SK-N-SH (cell line): ENCODE data around the gene DDC. TPM values are rescaled to one million over a fixed set of nuclear protein-coding genes. Genes with fewer than 3 reads are reported as not detected.

ENCODE experiments used
- CTCF ChIA-PET: fragments of 300-600, 350-600 bp; formaldehyde crosslinking; extraction: SDS; loops from one replicate; lab custom pipeline; 2021; lab: Yijun Ruan, JAX
- POLR2A ChIA-PET: fragments of 350-600 bp; sonication (Branson Sonifier 250); formaldehyde crosslinking; extraction: SDS; loops from one replicate; lab custom pipeline; 2020; ENCODE audit warnings: antibody characterized with exemption, inconsistent platforms; lab: Yijun Ruan, JAX
- DNase-seq: peaks from one replicate; pipeline ENCODE4 v3.0.0; 2012
- H2AFZ ChIP-seq: fragments of 200-600 bp; sonication (generic); 2 replicates; pipeline ENCODE4 v1.8.1; 2016; ENCODE audit warnings: antibody characterized with exemption, mild to moderate bottlenecking, low read depth
- H3F3A ChIP-seq: fragments of 200-600 bp; sonication (generic); replicated peaks from 2 replicates; pipeline ENCODE3; 2016; ENCODE audit warnings: antibody characterized with exemption, mild to moderate bottlenecking; ENCODE audit not compliant: insufficient read depth
- H3K27ac ChIP-seq, 2 experiments: fragments of 200-500 bp in 1 of 2; fragments of 200-600 bp in 1 of 2; sonication (Bioruptor generic) in 1 of 2; sonication (generic), shearing (Covaris generic) in 1 of 2; 2 replicates each; pipeline versions ENCODE4 v1.5.1 to v1.6.1; 2014 to 2016; ENCODE audit warnings: low read depth in 2 of 2, inconsistent platforms in 1 of 2, low read length in 1 of 2, mild to moderate bottlenecking in 1 of 2, mixed read lengths in 1 of 2
- H3K27me3 ChIP-seq: fragments of 200-600 bp; sonication (generic), shearing (Covaris generic); 2 replicates; pipeline ENCODE4 v1.6.1; 2016; ENCODE audit warnings: mixed run types; ENCODE audit not compliant: insufficient read depth
- H3K36me3 ChIP-seq, 2 experiments: fragments of 200-500 bp in 1 of 2; fragments of 200-600 bp in 1 of 2; sonication (Bioruptor generic) in 1 of 2; sonication (generic) in 1 of 2; replicated peaks in 1 of 2; 2 replicates each; pipeline versions ENCODE3 to v1.5.1; 2014 to 2016; ENCODE audit warnings: low read length in 1 of 2, mild to moderate bottlenecking in 1 of 2; ENCODE audit not compliant: insufficient read depth in 2 of 2, control insufficient read depth in 1 of 2
- H3K4me1 ChIP-seq, 2 experiments: fragments of 200-500 bp in 1 of 2; fragments of 200-600 bp in 1 of 2; sonication (Bioruptor generic) in 1 of 2; sonication (generic), shearing (Covaris generic) in 1 of 2; 2 replicates each; pipeline versions ENCODE4 v1.5.1 to v1.6.1; 2014 to 2016; ENCODE audit warnings: low read depth in 1 of 2, low read length in 1 of 2, mixed run types in 1 of 2; ENCODE audit not compliant: insufficient read depth in 2 of 2, control insufficient read depth in 1 of 2
- H3K4me2 ChIP-seq: fragments of 200-600 bp; sonication (generic), shearing (Covaris generic); 2 replicates; pipeline ENCODE4 v1.6.1; 2017; ENCODE audit warnings: mixed run types
- H3K4me3 ChIP-seq, 2 experiments: fragments of 200-500 bp in 1 of 2; fragments of 200-600 bp in 1 of 2; sonication (Bioruptor generic) in 1 of 2; sonication (generic), shearing (Covaris generic) in 1 of 2; 2 replicates each; pipeline versions ENCODE4 v1.5.1 to v1.8.1; 2014 to 2016; ENCODE audit warnings: low read depth in 2 of 2, inconsistent platforms in 1 of 2, low read length in 1 of 2, mild to moderate bottlenecking in 1 of 2, mixed read lengths in 1 of 2, moderate library complexity in 1 of 2
- H3K79me2 ChIP-seq: fragments of 200-600 bp; sonication (generic); 2 replicates; pipeline ENCODE4 v1.8.1; 2017; ENCODE audit warnings: mild to moderate bottlenecking; ENCODE audit not compliant: insufficient read depth
- H3K9ac ChIP-seq: fragments of 200-600 bp; sonication (generic); 2 replicates; pipeline ENCODE4 v1.6.1; 2017; ENCODE audit warnings: mixed run types
- H3K9me2 ChIP-seq: fragments of 200-600 bp; sonication (generic); 2 replicates; pipeline ENCODE4 v1.6.1; 2017; ENCODE audit warnings: mixed run types
- H3K9me3 ChIP-seq: fragments of 200-600 bp; sonication (generic); 2 replicates; pipeline ENCODE4 v1.6.1; 2017; ENCODE audit warnings: mixed run types, mild to moderate bottlenecking, moderate library complexity
- H4K20me1 ChIP-seq: fragments of 200-600 bp; sonication (generic); 2 replicates; pipeline ENCODE4 v1.6.1; 2017; ENCODE audit warnings: mild to moderate bottlenecking, mixed run types; ENCODE audit not compliant: insufficient read depth
- ELF1 ChIP-seq: IDR thresholded peaks from 2 replicates; pipeline ENCODE4 v1.4.0; 2012
- EZH2phosphoT487 ChIP-seq: fragments of 200-600 bp; sonication (generic); IDR thresholded peaks from 2 replicates; pipeline ENCODE4 v1.6.1; 2017; ENCODE audit warnings: low read depth, mixed run types, mild to moderate bottlenecking, antibody characterized with exemption, moderate library complexity, borderline replicate concordance
- FOXJ3 ChIP-seq: sonication (generic); formaldehyde crosslinking; IDR thresholded peaks from 2 replicates; pipeline ENCODE4 v1.5.1; 2020; ENCODE audit warnings: mild to moderate bottlenecking, missing genetic modification reagents
- FOXM1 ChIP-seq: IDR thresholded peaks from 2 replicates; pipeline ENCODE4 v1.4.0; 2012; ENCODE audit warnings: low read depth, mild to moderate bottlenecking
- GABPA ChIP-seq: IDR thresholded peaks from 2 replicates; pipeline ENCODE4 v1.4.0; 2012; ENCODE audit warnings: low read depth, mild to moderate bottlenecking
- IRF3 ChIP-seq: fragments of 150-350 bp; IDR thresholded peaks from 2 replicates; pipeline ENCODE4 v1.6.1; 2016; ENCODE audit warnings: mild to moderate bottlenecking, low read depth, low read length
- JUND ChIP-seq: IDR thresholded peaks from 2 replicates; pipeline ENCODE4 v1.4.0; 2012
- MEF2A ChIP-seq: IDR thresholded peaks from 2 replicates; pipeline ENCODE4 v1.4.0; 2012; ENCODE audit warnings: low read depth, borderline replicate concordance
- MXI1 ChIP-seq: IDR thresholded peaks from 2 replicates; pipeline ENCODE4 v1.6.1; 2012; ENCODE audit warnings: mild to moderate bottlenecking, low read depth, low read length, improper control_type of control experiment
- NFIC ChIP-seq: IDR thresholded peaks from 2 replicates; pipeline ENCODE4 v1.4.0; 2012; ENCODE audit warnings: borderline replicate concordance
- NRF1 ChIP-seq: IDR thresholded peaks from 2 replicates; pipeline ENCODE4 v1.6.1; 2012; ENCODE audit warnings: low read depth, mild to moderate bottlenecking, low read length
- RAD21 ChIP-seq: IDR thresholded peaks from 2 replicates; pipeline ENCODE4 v1.6.1; 2012; ENCODE audit warnings: mild to moderate bottlenecking, low read length
- RFX5 ChIP-seq: IDR thresholded peaks from 2 replicates; pipeline ENCODE4 v1.6.1; 2012; ENCODE audit warnings: mild to moderate bottlenecking, improper control_type of control experiment, low read length
- SMC3 ChIP-seq: IDR thresholded peaks from 2 replicates; pipeline ENCODE4 v1.6.1; 2012; ENCODE audit warnings: low read depth, low read length, improper control_type of control experiment
- TCF12 ChIP-seq: IDR thresholded peaks from 2 replicates; pipeline ENCODE4 v1.4.0; 2012
- USF1 ChIP-seq: IDR thresholded peaks from 2 replicates; pipeline ENCODE4 v1.4.0; 2012; ENCODE audit warnings: low read depth, borderline replicate concordance
- ZBTB33 ChIP-seq: IDR thresholded peaks from 2 replicates; pipeline ENCODE4 v1.4.0; 2012; ENCODE audit warnings: low read depth, borderline replicate concordance
- WGBS: methylation state at CpG from one replicate; pipeline ENCODE4 v1.1.6; 2017; ENCODE audit warnings: low lambda C conversion rate; 5-methylcytosine and 5-hydroxymethylcytosine counted together
- polyA plus RNA-seq, 3 experiments: library from polyadenylated mRNA; depleted of rRNA; stranded (reverse); fragments of >200 nt; gene quantifications; 2 replicates each; pipeline ENCODE4 v1.2.3, GENCODE V29; 2012
- TF ChIP-seq, protein P1 (sequence below): fragments of 200-600 bp; sonication (generic); IDR thresholded peaks from 2 replicates; pipeline ENCODE4 v1.6.1; 2017; ENCODE audit warnings: antibody characterized with exemption, mild to moderate bottlenecking, moderate library complexity
- TF ChIP-seq, protein P2 (sequence below): IDR thresholded peaks from 2 replicates; pipeline ENCODE4 v1.6.1; 2012; ENCODE audit warnings: mild to moderate bottlenecking, low read depth, low read length, moderate library complexity
- TF ChIP-seq, protein P3 (sequence below): fragments of 150-350 bp; IDR thresholded peaks from 2 replicates; pipeline ENCODE4 v1.6.1; 2017; ENCODE audit warnings: antibody characterized with exemption, low read length, low read depth, borderline replicate concordance

DDC gene
- polyA plus RNA-seq, 1 of the 3 experiments (the other 2 are of a cell fraction): 1.8 TPM

DNA sequence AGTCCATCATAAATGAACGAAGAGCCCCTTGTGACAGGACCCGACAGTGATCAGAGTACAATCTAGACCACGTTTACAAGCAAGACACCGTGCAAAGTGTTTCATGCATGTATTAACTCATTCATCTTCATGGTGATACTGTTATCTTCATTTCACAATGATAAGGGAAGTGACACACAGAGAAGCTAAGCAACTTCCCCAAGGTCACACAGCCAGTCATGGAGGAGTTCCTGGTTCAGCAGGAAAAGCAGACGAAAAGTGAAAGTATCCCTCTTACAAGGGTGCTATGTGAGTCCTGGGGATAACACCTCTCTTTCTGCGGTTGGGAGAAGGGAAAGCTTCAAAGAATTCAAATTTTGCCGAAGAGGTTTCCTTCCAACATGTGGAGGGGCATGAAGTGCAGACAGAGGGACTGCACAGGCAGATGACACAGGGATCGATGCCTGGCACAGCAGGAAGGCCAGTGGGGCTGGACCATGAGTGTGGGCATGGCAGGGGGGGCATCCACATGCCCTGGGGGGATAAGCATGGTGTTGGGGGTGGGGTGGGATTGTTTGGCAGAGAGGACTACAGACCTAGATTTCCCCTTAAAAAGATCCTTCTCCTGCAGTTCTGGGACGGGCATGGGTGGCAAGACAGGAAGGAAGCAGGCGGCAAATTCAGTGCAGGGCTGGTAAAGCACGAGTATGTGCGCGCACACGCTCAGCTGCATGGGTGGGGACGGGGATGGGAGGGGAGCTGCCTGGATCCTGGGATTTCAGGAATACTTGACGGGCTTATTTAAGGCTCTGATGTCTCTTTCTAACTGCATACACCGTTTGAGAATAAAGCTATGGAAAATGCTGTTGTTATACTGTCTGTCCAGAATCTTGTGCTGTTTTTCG lies 33.5 kb upstream of the DDC start:
- H3K4me1 ChIP-seq: peaks cover 0 to 24% of the 10 kb centered on the region in 2 experiments; a peak in 1 of 4 replicates
- POLR2A ChIA-PET: interaction anchor here (0.7 to 3.0 kb wide), 3 partner anchors 36 to 41 kb away, joined by 3 to 11 read pairs (median 5); no protein-coding TSS in a partner anchor
- no peak overlapping the region for H3K4me3 ChIP-seq
- no peaks in the 10 kb centered on the region for H4K20me1 ChIP-seq
- TF ChIP-seq NFIC (no peak), NRF1 (no peak), FOXJ3 (CRISPR knock-in tag) (no peak), EZH2phosphoT487 (no peak), TCF12 (no peak), SMC3 (no peak), MEF2A (no peak), RFX5 (no peak), MXI1 (no peak), FOXM1 (no peak), JUND (no peak), USF1 (no peak), IRF3 (no peak), GABPA (no peak), ELF1 (no peak), RAD21 (no peak), ZBTB33 (no peak)
- TF ChIP-seq, protein P1, sequence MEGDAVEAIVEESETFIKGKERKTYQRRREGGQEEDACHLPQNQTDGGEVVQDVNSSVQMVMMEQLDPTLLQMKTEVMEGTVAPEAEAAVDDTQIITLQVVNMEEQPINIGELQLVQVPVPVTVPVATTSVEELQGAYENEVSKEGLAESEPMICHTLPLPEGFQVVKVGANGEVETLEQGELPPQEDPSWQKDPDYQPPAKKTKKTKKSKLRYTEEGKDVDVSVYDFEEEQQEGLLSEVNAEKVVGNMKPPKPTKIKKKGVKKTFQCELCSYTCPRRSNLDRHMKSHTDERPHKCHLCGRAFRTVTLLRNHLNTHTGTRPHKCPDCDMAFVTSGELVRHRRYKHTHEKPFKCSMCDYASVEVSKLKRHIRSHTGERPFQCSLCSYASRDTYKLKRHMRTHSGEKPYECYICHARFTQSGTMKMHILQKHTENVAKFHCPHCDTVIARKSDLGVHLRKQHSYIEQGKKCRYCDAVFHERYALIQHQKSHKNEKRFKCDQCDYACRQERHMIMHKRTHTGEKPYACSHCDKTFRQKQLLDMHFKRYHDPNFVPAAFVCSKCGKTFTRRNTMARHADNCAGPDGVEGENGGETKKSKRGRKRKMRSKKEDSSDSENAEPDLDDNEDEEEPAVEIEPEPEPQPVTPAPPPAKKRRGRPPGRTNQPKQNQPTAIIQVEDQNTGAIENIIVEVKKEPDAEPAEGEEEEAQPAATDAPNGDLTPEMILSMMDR: no peak
- TF ChIP-seq, protein P2, sequence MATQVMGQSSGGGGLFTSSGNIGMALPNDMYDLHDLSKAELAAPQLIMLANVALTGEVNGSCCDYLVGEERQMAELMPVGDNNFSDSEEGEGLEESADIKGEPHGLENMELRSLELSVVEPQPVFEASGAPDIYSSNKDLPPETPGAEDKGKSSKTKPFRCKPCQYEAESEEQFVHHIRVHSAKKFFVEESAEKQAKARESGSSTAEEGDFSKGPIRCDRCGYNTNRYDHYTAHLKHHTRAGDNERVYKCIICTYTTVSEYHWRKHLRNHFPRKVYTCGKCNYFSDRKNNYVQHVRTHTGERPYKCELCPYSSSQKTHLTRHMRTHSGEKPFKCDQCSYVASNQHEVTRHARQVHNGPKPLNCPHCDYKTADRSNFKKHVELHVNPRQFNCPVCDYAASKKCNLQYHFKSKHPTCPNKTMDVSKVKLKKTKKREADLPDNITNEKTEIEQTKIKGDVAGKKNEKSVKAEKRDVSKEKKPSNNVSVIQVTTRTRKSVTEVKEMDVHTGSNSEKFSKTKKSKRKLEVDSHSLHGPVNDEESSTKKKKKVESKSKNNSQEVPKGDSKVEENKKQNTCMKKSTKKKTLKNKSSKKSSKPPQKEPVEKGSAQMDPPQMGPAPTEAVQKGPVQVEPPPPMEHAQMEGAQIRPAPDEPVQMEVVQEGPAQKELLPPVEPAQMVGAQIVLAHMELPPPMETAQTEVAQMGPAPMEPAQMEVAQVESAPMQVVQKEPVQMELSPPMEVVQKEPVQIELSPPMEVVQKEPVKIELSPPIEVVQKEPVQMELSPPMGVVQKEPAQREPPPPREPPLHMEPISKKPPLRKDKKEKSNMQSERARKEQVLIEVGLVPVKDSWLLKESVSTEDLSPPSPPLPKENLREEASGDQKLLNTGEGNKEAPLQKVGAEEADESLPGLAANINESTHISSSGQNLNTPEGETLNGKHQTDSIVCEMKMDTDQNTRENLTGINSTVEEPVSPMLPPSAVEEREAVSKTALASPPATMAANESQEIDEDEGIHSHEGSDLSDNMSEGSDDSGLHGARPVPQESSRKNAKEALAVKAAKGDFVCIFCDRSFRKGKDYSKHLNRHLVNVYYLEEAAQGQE: no peak
- TF ChIP-seq, protein P3, sequence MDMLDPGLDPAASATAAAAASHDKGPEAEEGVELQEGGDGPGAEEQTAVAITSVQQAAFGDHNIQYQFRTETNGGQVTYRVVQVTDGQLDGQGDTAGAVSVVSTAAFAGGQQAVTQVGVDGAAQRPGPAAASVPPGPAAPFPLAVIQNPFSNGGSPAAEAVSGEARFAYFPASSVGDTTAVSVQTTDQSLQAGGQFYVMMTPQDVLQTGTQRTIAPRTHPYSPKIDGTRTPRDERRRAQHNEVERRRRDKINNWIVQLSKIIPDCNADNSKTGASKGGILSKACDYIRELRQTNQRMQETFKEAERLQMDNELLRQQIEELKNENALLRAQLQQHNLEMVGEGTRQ: no peak
- H3F3A ChIP-seq: no peaks in the 10 kb centered on the region
- 72% methylated on average over 18 of the region's 18 CpGs for WGBS
- no peaks in the 10 kb centered on the region for H3K9me3 ChIP-seq
- no peak overlapping the region for H2AFZ ChIP-seq
- H3K9me2 ChIP-seq: no peaks in the 10 kb centered on the region
- H3K79me2 ChIP-seq: no peaks in the 10 kb centered on the region
- no peak overlapping the region for H3K27ac ChIP-seq
- CTCF ChIA-PET: interaction anchor here (0.7 to 7.5 kb wide), 11 partner anchors 9 to 130 kb away, joined by 3 to 64 read pairs (median 5); no protein-coding TSS in a partner anchor
- H3K27me3 ChIP-seq: no peaks in the 10 kb centered on the region
- peak; percentile 61 for DNase-seq
- no peak overlapping the region for H3K9ac ChIP-seq
- no peak overlapping the region for H3K4me2 ChIP-seq
- peaks cover under 1 to 46% of the 10 kb centered on the region in 2 experiments for H3K36me3 ChIP-seq
